SHP77 treated with DMSO at 0.1 percent for 48 hours (cell line): ENCODE results near the gene DHRS3.

ENCODE experiments used
- DNase-seq: peaks from one replicate; lab custom pipeline; 2025; lab: John Stamatoyannopoulos, UW

The DHRS3 gene

DNA sequence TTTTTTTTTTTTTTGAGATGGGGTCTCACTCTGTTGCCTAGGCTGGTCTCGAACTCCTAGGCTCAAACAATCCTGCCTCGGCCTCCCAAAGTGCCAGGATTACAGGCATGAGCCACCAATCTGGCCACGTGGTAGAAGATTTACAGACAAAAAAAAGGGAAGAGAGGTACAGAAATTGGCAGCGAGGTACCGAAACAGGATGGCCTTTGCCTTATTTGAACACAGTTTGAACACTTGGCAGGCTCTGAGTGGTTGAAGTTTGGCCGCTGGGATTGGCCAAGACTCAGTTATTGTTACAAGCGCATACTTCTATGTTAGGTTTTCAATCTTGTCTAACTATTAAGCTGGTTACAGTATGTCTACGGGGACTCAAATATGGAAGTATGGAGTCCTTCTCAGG is 19.7 kb upstream of the DHRS3 start:
- no peak for DNase-seq

DNA sequence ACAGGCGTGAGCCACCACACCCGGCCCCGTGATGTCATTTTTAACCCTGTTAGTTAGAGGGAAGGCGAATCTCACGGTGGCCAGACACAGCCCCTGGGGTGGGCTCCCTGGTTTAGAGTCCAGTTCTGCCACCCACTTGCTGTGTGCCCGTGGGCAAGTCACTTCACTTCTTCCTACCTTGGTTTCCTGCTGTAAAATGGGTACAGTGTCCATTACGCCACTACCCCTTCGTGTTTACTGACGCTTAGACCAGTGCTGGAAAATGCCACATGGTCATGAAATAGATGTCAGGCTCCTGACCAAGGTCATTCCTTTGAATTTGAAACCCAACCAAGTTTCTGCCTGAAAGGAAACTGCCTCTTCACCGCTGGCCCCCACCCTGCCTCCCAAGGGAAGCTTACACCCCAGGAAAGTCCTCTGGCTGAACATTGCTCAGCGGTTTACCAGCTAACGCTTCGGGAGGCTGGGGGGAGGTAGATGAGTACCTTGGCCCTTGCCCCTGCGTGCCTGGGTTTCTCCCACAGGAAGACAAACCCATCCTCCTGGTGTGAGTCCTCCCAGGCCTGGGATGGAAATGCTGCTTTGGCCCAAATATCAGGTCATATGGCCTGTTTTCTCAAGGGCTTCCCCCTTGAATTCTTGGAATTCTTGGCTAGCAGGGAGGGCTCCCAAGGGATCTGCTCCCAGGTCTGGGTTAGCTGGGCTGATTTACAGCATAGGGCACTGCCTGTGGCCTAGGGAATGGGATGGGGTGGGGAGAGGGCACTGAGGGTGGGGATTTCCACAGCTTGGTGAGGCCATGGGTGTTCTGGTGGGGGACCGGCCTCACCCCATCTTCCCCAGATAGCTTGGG is 18.3 kb upstream of the DHRS3 start:
- DNase-seq: no peak

DNA sequence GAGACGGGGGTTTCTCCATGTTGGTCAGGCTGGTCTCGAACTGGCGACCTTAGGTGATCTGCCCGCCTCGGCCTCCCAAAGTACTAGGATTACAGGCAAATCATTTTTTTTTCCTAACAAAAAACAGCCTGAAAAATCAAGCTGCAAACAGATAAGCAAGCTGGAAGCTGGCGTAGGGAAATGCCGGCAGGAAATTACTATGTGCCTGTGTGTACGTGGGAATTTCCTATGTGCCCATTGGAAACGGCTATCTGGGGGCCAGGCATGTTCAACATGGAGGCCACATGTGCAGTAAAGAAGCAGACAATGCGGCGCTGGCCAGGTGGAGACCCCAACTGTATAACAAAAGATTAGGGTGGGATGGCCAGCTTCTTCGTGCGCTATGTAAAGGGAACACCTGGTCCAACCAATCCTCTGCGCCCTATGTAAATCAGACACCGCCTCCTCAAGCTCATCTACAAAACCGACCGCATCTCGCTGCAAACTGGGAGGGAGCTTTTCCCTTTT is 16.7 kb upstream of the DHRS3 start:
- no peak for DNase-seq

DNA sequence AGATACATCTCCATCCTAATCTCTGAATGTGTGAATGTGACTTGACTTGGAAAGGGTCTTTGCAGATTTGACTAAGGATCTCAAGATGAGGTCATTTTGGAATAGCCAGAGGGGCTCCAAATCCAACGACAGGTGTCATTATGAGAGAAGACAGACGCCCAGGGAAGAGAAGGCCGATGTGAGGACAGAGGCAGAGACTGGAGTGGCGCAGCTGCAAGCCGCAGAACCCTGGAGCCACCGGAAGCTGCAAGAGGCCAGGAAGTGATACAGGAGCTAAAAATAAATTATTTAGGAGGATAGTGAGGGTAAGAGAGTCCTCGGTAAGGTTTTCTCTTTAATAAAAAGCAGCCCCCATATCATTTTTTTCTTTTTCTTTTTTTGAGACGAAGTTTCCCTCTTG is 16.1 kb upstream of the DHRS3 start:
- no peak for DNase-seq

DNA sequence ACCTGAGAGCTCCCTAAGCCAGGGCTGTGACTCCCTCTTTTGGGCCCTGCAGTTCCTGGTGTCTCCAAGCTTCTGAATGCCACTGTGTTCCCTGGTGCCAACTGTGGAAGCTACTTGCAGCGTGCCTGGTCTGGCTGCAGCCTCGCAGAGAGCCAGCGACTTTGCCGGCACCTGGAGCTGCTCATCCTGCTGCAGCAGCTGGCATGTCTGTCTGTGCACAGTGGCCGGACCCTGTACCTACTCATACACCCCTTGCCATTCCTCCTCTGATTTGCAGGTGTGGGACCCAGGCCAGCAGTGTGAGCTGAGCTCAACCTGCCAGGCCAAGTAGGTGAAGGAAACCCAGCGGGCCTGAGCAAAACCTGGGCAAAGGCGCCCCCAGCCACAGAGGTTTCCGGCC is 13.6 kb upstream of the DHRS3 start:
- no peak for DNase-seq

DNA sequence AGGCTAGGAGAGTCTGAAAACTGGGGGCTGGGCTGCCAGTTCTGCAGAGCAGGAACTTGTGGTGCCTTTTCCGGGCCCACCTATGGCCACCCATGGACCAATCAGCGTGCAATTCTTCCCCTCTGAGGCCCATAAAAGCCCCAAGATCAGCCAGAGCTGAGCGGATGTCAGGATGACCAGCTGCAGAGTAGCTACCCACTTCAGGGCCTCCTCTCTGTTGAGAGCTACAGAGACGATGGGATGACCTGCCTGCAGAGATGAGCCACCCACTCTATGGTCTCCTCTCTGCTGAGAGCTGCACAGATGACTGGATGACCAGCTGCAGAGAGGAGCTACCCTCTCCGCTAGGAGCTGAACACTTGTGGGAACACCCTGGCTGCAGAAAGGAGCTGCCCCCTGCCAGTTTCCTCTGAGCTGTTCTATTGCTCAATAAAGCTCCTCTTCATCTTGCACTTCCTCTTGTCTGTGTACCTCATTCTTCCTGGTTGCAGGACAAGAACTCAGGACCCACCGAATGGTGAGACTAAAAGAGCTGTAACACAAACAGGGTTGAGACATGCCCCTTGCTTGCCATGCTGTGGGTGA is 13.0 kb upstream of the DHRS3 start:
- peak; percentile 16 for DNase-seq

DNA sequence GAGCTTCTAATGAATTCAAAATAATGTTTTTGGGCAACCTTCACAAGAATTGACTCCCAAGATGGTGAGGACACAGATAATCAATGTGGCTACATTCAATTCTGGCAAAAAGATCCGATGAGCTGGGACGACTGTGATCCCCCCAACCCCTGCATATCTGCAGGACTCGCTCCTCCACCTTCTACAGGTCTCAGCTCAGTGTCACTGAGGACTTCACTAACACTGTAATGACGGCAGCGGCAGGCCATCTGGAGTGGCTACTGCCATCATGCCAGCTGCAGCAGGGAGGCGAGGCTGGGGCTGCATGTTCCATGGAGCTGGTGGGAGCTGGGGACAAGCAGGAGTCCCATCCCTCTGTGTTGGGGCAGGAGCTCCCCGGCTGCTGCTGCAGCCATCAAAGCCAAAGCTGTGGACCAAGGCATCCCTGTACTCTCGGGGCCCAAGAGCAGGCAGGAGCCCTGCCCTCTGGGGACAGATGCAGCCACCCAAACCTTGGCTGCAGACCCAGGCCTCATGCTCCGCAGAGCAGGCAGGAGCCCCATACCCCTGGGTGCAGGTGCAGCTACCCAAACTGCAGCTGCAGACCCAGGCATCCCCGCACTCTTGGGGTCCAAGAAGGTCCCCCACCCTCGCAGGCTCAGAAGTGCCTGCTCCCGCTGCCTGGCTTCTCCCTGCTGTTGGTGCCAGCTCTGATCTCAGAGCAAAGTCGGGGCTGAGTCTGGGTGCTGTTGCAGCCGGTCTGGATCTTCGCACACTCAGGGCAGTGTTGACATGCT is 12.2 kb upstream of the DHRS3 start:
- peak; percentile 26 for DNase-seq

DNA sequence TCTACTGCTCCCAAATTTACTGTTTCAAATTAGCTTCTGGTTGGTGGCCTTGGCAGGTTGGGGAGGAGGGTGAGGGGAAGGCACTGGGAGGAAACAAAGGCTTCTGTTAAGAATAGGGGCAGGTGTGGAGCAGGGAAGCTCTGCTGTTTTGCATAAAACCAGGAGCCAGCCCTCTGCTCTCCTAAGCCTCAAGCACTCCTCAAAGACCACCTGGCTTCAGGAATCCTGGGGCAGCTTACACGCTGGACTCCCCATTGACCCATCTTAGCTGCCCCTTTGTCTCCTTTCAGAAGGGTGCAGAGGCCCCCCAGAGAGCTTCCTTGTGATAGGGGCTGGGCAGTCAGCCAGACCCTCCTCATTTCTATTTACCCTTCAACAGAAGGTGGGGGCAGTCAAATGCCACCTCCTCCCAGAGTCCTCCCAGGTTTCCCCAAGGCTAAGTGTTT is 11.5 kb upstream of the DHRS3 start:
- DNase-seq: no peak

DNA sequence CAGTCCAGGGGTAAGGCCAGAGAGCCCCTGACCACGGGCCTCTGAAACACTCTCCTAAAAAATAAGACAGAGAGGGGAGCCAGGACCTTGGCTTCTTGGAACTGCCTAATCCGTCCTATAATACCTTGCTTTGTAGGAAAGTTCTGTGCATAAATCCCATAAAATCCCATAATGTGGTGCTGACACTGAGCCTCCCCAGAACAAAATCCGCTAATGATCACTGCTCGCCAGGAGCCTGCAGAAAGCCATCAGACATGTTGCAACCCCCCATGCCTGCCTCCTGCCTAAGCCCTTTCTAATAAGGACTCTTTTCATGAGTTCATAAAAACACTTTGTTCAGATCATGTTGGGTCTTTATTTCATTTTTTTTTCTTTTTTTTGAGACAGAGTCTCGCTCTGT is 9.3 kb upstream of the DHRS3 start:
- DNase-seq: no peak

DNA sequence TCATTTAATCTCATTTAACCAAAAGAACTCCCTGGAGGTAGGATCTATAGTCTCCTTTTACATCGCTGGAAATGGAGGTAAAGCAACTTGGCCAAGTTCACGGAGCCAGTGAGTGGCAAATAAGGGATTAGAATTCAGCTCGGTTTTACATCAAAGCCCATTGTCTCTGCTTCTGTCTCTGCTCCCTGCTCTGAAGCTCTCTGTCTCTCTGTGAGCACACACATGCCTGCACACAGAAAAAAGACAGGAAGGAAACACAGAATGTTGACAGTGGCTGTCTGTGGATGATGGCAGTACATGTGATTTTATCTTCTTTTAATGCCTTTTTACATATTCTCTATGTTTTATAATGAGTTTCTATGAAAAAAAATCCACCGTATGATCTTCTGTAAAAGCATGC is 8.9 kb upstream of the DHRS3 start:
- DNase-seq: no peak

DNA sequence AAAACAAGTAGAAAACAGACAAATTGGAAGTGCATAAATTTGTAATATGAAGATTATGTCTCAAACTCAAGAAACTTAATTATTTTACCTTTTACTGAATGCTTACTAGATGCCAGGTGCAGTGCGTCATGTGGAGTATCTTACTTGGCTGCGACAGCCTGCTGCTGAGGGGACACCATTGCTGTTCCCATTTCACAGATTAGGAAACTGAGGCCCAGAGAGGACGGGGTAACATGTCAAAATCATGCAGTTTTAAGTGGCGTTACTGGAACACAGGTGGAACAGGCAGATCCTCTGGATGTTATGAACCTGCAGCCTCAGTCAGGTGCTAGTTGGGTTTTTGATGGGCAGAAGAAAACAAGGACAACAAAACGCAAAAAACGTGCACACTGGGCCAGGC is 7.3 kb upstream of the DHRS3 start:
- DNase-seq: no peak

DNA sequence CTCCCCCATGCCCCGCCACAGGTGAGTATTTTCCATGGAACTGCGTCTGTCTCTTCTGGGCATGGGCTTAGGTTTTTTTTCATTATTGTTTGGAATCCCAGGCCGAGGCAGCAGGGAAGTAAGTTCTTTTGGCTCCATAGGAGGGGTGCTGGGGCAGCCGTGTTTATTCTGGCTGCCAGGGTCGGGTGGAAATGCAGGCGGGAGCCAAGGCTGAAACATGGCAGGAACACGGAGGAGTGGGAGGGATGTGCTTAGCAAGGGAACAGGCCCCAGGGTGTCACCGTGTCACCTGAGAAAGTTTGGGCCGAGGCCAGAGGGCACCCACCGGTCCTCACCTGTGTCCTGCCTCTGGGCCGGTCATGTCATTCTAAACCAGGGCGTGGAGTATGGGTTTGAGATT is 4.5 kb upstream of the DHRS3 start:
- no peak for DNase-seq

DNA sequence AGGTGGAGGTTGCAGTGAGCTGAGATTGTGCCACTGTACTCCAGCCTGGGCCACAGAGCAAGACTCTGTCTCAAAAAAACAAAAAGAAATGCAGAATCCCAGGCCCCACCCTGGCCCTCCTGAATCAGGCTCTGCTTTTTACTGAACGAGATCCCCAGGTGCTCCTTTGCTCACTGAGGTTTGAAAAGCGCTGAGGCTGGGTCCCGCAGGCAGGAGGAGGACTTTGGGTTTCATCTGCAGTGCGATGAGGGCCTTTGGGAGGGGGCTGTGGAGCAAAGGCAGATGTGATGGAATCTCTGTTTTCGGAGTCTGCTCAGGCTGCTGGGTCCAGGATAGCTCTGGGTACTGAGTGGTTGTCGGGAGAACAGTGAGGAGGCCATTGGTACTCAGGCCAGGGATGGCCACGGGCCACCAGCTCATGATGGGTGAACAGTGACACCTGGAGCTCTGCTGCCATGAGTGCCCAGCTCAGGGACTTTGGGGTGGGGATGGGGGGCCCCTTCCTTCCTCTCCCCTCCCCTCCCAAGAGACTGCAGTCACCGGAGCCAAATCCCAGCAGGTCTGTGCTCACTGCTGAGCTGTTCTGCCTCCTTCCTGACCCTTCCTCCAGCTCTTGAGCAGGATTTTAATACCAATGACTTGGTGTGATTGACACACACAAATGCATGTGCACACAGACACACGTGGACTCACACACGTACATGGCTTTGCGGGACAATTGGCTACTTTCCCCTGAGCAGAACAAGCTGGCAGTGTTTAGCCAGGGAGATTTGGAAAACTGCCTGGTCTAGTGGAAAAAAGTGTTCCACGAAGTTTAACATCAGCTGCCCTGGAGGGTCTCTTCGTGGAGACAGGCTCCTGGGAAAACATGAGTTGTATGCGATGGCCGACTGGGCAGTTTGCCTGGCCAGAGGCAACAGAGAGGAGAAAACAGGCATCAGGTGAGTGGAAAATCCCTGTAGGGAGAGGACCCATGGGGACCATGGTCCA is 3.6 kb upstream of the DHRS3 start:
- no peak for DNase-seq

DNA sequence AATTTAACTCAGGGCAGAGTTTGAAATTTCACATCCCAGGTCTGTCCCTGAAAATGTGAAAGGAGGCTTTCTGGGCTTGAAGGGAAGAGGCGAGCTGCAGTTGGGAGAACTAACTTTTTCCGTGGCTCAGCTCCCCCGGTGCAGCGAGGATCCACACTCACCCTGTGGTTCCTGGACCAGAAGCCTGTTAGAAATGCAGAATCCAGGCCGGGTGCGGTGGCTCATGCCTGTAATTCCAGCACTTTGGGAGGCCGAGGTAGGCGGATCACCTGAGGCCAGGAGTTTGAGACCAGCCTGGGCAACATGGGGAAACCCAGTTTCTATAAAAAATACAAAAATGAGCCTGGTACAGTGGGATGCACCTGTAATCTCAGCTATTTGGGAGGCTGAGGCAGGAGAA is 2.9 kb upstream of the DHRS3 start:
- no peak for DNase-seq

DNA sequence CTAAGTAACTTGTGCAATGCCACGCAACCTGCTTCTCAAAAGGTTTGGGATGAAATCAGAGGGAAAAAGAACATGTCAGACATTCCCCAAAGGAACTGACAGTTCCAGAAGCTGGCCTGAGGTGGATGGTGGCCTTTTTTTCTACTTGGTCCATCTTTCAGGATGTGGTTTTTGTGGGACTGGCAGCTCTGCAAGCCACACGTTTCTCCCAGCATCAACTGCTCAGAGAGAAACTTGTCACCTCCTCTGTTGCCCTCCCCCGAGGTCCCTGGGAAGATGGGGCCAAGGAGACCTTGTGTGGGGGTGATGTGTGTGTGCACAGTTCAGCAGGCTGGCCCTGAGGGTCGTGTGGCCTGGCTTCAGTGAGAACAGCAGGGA is 2.5 kb upstream of the DHRS3 start:
- no peak for DNase-seq

DNA sequence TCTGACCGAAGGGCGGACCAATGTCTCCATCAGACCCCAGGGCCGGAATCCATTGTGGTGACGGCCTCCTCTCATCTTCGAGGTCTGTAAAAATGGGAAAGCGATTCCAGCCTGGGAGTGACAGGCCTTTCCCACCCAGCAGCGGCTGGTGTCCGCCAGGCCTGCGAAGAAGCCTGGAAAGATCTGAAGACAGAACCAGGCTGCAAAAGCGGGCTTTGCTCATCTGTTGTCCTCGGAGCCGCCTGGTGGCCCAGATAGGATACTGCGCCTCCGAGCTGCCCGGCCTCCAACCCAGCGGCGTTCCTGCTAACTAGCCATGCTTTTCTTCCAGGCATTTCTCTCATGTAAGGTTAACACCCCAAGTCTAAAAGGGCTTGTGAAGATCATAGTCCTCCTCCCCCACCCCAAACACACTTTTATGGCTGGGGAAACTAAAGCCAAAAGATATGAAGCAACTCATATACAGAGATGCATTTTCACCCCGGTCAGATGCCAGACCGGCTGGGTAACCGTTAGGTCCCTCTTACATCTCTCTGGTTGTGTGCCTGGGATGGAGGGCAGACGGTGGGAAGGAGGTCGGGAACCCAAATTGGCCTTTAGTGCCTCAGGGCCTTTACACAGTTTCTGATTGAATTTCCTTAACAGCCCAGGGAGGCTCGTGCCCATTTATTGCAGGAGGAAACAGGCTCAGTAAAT is 1.9 kb upstream of the DHRS3 start:
- peak; percentile 31 for DNase-seq

DNA sequence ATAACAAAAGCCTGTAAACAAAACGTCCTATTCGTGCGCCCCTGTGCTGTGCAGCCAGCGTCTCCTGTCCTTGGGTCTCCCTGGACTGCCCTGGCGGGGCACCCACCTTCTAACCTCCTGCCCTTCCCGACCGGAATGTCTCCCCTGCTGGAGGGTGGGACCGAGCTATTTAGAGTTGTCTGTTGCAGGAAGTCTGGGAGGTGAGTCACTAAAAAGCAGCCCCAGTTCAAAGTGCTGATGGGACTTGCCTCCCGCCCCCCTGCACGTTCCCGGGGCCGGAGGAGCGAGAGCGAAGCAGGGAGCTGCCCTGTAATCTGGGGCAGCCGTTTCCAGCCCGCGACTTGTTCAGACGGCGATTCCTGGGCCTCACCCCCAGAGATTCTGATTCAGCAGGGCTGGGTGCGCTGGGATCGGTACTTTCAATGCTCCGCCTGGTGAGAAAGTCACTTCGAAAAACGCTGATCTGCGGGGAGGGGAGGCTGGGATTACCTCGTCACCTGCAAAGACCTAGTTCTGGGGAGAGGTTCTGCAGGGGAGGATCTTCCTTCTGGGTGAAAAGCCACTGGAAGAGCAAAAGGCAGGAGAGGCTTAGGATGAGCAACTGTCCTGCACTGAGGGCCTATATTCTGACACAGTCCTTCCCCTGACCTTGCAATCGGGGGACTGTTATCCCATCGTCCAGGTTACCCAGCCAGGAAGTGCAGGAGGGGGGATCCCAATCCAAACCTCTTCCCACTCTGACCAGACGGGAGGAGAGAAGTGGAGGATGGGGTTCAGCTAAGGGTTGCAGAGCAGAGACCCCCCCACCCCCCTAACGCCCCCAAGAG is 1.2 kb upstream of the DHRS3 start:
- peak; percentile 20 for DNase-seq

DNA sequence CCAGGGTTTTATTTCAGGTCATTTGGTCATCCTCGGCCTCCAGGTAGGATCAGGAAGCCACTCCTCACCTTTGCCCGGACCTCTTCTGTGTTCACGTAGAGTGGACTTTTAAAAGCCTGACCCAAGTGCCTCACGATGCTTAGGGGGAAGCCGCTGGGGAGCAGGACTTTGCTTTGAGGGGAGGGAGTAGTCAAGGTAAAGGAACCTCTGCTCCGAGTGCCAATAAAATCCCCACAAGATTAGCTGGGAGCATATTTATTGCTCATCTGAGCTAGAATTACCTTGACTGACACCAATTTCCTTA is 603 bp upstream of the DHRS3 start:
- DNase-seq: no peak

DNA sequence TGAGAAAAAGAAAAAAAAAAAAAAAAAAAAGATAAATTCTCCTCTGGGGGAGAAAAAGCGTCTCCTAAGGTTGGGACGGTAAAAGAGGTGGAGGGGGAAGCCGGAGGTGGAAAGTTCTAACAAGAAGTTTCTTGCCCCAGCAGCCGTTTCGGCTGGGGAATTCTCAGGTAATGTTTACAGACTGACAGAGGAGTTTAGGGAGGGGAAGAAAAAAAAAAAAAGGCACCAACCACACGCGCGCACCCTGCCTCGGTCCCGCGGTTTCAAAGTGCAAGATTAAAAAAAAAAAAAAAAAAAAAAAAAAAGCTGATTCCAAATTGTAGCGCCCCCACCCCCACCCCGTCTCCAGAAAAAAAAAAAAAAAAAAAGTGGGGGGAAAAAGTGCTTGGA is 504 bp downstream of the DHRS3 start:
- no peak for DNase-seq

DNA sequence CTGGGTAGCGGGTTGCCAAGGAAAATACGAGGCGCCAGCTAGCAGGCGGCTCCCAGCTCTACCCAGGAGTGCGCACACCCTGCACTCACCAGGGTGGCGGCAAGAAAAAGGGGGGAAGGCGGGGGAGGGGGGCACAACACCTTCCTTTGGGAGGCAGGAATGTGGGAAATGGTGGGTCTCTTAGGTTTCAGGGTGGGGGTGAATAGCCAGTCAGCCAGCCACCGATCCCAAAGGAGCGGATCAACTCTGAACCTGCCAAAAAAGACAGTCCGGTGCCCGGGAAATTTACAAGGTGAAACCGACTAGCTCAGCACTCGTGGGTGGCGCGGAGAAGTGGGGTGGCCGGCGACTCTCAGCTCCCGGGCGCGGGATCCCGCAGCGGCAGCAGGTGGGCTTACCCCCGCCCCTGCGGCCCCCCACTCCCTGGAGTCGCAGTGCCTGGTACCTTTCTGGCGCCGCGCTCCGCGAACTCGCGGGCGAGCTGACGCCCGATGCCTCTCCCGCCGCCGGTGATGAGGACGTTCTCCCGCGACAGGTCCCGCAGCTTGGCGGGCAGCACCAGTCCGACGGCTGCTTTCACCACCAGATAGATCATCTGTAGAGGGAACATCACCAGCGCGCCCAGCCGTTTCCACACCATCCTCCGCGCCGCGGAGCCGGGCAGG is 1.2 kb downstream of the DHRS3 start:
- DNase-seq: no peak
